OCI-LY7 (cell line): ENCODE measurements around the gene CSTF1.

ENCODE experiments used
- CTCF ChIP-seq: fragments of 200-600 bp; sonication (generic); conservative IDR thresholded peaks from 2 replicates; pipeline ENCODE4 v1.5.1; 2014; ENCODE audit warnings: mild to moderate bottlenecking, antibody characterized with exemption, low read length, moderate library complexity, mixed read lengths
- EZH2phosphoT487 ChIP-seq: fragments of 200-600 bp; sonication (generic); IDR thresholded peaks from 2 replicates; pipeline ENCODE4 v1.6.1; 2018; ENCODE audit warnings: low read depth, borderline replicate concordance, mild to moderate bottlenecking, mixed run types, antibody characterized with exemption, low read length, moderate library complexity, mixed read lengths

- TF ChIP-seq CTCF: no peak
- TF ChIP-seq EZH2phosphoT487: no peak
Measured at GRCh38 chr20:56389807-56390206, 2.6 kb upstream of the CSTF1 start.
